COLO829 (cell line): ENCODE results near the gene ATG3.
"Not testable (repeated sequence)": the region's sequence is repeated elsewhere in the genome, so short reads cannot be mapped to it uniquely, and the experiment has no call there.

Source experiments
- DNase-seq: peaks from one replicate; pipeline ENCODE4 v3.0.0; 2012; ENCODE audit warnings: low spot score

The ATG3 gene

GRCh38 chr3:112561734-112562529, at the start of gene ATG3, which contains the start of gene SLC35A5:
Gene ATG3 (minus strand): TSS chr3:112561962. CDS start chr3:112561528, 434 bp downstream.
Gene SLC35A5 (plus strand): TSS chr3:112562045. CDS start chr3:112563404, 1,359 bp downstream.
- peak; percentile 99 for DNase-seq

- DNase-seq: no peak
Measured at GRCh38 chr3:112610121-112610520, 48.4 kb upstream of the ATG3 start.

- DNase-seq: no peak
Measured at GRCh38 chr3:112607863-112608262, 46.1 kb upstream of the ATG3 start.

GRCh38 chr3:112606098-112606497, 44.3 kb upstream of the ATG3 start:
- no peak for DNase-seq

DNA sequence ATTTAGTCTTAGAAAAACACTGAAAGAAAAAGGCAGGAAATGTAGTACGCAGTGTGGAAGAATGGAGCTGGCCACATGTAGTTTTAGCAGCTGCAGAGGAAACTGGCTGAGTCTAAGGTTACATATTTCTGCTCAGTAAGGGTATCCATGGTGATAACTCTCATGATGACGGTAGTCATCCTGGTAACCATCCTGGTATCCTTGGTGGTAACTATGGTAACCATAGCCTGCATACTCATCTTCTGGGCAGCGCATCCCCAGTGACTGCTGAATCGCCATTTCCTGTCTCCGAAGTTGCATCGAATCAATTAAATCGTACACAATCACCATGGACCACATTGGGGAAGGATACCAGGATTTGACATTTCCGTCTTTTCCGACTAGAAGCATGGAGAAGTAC, 43.5 kb upstream of the ATG3 start:
- no peak for DNase-seq

DNA sequence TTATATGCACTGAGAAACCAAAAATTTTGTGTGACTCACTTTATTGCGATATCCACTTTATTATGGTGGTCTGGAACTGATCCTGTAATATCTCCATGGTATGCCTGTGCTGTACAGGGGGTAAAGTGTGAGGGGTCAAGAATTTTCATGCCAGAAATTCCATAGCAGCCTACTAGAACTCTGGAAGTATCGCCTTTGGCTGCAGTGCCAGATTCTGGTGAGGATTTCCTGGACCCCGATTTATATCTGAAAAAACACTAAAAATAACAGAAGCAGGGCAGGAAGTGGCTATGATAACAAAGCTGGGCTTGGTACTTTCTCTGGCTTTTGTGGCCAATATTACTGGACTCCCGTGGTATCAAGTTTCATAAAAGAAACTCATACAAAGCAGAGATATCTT, 42.8 kb upstream of the ATG3 start:
- DNase-seq: no peak

- no peak for DNase-seq
Measured at GRCh38 chr3:112602217-112602838, 40.6 kb upstream of the ATG3 start.

DNA sequence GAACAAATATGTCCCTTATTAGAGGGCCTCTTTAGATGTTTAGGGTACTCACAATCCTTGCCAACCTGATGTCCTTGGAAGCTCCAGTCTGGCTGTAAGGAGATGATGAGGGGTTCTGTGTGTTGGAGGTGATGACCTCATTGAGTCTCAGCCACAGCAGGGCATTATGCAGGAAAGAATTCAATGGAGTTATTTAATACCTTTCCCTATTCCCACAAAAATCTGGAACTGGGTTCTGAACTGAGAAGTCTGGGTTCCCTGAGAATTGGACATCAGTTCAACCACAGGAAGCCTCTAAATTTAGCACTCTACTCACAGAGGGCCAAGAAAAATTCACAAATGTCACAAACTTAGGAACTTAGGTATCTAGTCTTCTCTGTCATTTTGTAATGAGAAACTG, 37.0 kb upstream of the ATG3 start:
- DNase-seq: no peak

GRCh38 chr3:112597945-112598344, 36.2 kb upstream of the ATG3 start:
- no peak for DNase-seq

DNA sequence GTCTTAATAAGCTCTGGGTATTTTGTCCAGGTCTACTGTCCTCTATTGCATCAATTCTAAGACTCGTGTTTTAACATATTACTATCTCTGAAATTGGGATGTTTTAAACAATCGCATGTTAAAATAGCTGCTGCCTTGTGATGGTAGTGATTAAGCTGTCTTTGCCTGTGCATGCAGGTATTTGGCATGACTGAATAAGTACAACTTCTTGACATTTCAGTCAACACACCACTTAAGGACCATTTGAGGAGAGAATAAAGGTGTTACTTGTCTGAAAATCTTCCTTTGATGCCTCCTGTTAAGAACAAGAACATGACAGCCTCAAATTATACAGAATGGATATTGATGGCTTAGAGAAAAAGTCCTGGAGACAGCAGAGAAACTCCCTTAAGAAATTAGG, 33.1 kb upstream of the ATG3 start:
- no peak for DNase-seq

- no peak for DNase-seq
Measured at GRCh38 chr3:112593258-112593657, 31.5 kb upstream of the ATG3 start.

DNA sequence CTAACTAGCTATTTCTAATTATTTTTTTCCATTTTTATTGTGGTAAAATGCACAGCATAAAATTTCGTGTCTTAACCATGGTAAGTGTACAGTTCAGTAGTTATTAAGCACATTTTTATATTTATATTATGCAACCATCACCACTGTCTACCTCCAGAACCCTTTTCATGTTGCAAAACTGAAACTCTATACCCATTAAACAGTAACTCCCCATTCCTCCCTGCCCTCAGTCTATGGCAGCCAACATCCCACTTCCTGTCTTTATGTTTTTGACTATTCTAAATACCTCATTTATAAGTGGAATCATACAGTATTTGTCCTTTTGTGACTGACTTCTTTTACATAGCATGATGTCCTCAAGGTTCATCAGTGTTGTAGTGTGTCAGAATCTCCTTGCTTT, 25.6 kb upstream of the ATG3 start:
- DNase-seq: no peak

DNA sequence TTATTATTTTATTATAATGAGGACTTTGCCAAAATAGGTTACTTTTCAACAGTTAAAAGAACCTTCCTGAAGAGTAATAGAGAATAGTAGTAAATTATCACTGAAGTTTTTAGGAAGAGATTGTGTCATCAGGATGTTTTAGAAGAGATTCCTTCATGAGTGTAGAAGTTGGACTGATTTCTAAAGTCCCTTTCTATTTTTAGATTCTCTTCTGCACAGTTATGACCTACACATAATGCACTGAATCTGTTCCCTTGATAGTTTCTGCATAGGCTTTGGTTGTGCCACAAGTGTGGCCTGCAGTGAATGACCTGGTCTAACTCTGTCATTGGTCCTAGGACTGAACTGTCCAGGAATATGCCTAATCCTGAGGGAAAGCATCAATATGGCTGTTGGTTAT, 24.0 kb upstream of the ATG3 start:
- DNase-seq: no peak

- no peak for DNase-seq
Measured at GRCh38 chr3:112583105-112583504, 21.3 kb upstream of the ATG3 start.

GRCh38 chr3:112582244-112582874, 20.6 kb upstream of the ATG3 start:
- peak; percentile 43 for DNase-seq

DNA sequence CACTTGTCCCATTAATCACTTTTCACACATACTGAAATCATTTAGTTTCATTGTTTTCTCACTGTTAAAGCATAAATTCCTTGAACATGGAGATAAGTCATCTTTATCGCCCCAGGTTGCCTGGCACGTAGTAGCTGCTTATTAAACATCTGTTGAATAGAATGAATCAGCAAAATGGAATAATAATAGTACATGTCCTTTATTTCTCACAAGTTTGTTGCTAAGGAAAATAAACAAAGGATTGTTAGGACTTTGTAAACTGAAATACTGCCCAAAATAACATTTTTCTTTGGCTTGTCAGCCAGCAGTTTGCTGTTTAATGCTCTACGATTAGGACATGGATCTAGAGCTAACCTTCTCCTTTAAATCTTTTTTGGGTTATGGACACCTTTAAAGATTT, 17.9 kb upstream of the ATG3 start:
- DNase-seq: no peak

DNA sequence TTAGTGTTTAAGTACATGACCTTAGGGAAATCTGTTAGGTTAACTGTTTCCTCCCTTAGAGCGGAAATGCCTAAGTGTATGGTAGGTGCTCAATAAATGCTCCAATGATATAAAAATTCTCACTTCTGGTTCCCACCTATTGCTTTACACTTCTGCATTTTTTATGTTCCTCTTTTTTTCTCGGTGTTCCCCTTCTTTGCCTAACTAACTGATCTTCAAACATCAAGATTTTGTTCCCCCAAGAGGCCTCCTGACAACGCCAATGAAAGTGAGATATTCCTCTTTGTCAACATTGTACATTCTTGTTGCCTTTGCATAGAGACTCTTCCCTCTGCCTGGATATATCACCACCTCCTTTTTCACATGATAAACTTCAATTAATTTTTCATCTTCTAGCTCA, 17.5 kb upstream of the ATG3 start:
- no peak for DNase-seq

- DNase-seq: no peak
Measured at GRCh38 chr3:112572701-112573100, 10.9 kb upstream of the ATG3 start.

- no peak for DNase-seq
Measured at GRCh38 chr3:112569265-112569664, 7.5 kb upstream of the ATG3 start.

- DNase-seq: no peak
Measured at GRCh38 chr3:112568642-112569041, 6.9 kb upstream of the ATG3 start.

- no peak for DNase-seq
Measured at GRCh38 chr3:112564940-112565305, 3.2 kb upstream of the ATG3 start.

GRCh38 chr3:112564247-112564939, 2.6 kb upstream of the ATG3 start:
- DNase-seq: not testable (repeated sequence)

DNA sequence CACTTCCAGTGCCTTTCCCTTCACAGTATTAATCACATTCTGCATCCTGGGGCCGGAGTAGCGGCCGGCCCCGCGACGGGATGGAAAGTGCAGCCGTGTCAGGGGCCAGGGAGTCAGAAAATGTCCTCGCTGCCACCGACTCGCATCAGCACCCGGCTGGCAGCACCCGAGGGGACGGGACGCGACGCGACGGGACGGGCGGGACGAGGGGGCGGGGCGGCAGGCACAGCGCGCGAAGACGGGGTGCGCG, 353 bp downstream of the ATG3 start:
- DNase-seq: no peak
